Measurements from ENCODE around the gene CCDC187. TPM values are rescaled to one million over a fixed set of nuclear protein-coding genes. Genes with fewer than 3 reads are reported as not detected.

The CCDC187 gene
- total RNA-seq, 1 donor from 2014 or later = 0.07 TPM

DNA sequence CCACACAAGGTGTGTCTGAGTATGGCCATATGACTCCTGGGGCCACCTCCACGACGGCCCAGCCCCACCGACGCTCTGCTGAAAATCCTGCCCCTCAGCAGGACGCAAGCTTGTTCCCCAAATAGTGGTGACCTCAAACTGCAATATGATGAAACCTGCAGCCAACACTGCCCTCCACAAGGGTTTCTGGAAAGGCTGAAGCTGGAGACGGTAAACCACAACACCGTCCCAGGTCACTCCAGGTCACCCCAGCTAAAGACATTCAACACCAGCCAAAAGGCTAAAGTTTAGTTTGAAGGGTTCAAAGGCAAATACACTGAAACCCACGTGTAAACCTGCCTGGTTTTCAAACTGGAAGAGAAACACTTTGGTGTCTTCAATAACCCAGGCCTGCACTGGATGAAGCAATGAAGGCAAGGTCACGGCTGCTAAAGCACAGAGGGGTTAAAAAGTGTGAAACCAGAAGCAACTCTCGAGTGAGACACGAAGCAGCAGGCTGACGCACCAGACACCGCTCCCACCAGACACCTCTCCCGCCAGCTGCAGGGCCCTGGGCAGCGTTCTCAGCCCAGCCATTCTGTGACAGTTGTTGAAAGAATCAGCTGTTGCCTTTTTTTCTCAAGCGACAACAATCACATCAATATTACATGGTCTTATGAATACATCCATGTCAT lies 97.2 kb downstream of the CCDC187 start:
- peaks cover 6% of the 10 kb centered on the region for H3K36me3 Mint-ChIP-seq (ENCODE audit: low read depth)
- no peak for DNase-seq (ENCODE audit: low read depth, low spot score)
- H3K4me3 Mint-ChIP-seq = no peak overlapping the region
- TF ChIP-seq, protein P1, sequence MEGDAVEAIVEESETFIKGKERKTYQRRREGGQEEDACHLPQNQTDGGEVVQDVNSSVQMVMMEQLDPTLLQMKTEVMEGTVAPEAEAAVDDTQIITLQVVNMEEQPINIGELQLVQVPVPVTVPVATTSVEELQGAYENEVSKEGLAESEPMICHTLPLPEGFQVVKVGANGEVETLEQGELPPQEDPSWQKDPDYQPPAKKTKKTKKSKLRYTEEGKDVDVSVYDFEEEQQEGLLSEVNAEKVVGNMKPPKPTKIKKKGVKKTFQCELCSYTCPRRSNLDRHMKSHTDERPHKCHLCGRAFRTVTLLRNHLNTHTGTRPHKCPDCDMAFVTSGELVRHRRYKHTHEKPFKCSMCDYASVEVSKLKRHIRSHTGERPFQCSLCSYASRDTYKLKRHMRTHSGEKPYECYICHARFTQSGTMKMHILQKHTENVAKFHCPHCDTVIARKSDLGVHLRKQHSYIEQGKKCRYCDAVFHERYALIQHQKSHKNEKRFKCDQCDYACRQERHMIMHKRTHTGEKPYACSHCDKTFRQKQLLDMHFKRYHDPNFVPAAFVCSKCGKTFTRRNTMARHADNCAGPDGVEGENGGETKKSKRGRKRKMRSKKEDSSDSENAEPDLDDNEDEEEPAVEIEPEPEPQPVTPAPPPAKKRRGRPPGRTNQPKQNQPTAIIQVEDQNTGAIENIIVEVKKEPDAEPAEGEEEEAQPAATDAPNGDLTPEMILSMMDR (conservative IDR thresholded peaks at IDR 0.05) = no peak
- H3K27me3 Mint-ChIP-seq (ENCODE audit: low read depth) = peaks cover 51% of the 10 kb centered on the region
- H3K9me3 Mint-ChIP-seq = no peaks in the 10 kb centered on the region
- no peak overlapping the region for H3K27ac Mint-ChIP-seq (ENCODE audit: unreplicated experiment)
- H3K4me1 Mint-ChIP-seq = peaks cover 5% of the 10 kb centered on the region

DNA sequence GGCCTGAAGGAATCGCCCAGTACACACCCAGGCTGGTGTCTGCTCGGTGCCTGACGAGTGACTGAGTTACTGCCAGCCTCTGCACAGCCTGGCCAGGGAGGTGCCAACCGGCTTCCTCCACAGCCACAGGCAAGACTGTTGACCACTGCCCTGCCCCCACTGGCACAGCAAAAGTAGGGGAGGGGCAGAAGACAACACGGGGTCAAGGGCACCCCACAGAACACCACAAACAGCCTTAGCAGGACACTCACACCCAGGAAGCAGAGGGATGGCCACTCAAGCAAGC lies 98.2 kb downstream of the CCDC187 start:
- TF ChIP-seq, protein P1 (conservative IDR thresholded peaks at IDR 0.05) = no peak
- Mint-ChIP-seq H3K27me3 (ENCODE audit: low read depth) (peaks cover 61% of the 10 kb centered on the region), H3K9me3 (no peaks in the 10 kb centered on the region), H3K4me1 (peaks cover 5% of the 10 kb centered on the region), H3K36me3 (ENCODE audit: low read depth) (peaks cover 6% of the 10 kb centered on the region), H3K27ac (ENCODE audit: unreplicated experiment) (no peak overlapping the region), H3K4me3 (no peak overlapping the region)
- DNase-seq (ENCODE audit: low read depth, low spot score) = no peak

DNA sequence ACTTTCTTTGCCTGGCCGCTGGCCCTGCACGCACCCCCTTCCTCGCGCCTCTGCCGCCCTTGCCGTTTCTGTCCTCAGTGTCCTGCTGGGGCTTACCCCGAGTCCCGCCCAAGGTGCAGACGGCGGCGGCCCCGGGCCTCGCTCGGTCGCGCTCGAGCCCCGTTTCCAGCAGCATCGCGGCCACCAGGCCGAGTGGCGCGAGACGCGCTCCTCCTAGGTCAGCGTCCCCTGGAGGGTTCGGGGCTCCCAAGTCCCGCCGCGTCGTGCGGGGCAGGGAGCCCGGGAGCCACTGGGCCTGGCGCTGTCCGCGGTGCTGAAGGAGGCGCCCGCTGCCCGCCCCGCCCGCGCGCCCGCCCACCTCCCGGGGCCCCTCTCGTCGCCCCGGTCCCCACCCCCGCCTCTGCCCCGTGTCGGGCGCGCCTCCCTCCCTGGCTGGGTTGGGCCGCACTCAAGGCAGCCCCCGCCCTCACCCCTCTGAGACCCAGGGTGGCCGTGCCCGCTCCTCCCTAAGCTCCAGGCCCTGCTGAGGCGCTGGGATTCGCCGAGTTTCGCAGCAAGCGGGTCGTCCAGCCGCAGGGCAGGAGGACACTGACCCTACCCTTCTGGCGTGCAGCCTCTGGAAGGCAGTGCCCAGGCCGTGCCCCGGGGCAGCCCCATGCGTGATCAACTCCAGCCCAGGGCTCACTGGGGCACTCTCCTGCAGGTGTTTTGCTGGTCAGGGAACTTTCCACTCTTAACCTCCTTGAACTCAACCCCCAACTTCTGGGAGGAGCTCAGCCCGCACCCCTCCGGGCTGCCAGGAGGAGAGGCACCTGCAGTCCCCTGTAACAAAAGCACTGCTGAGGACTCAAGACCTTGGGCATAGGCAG lies 98.8 kb downstream of the CCDC187 start, which contains the start of gene LHX3:
Gene LHX3, minus strand, starts transcription at position 291 of the 869 bp plus-strand sequence. Its CDS starts 116 bp downstream, at position 175.
- no peak within 1 kb of the TSS for H3K27ac Mint-ChIP-seq (ENCODE audit: unreplicated experiment)
- H3K4me3 Mint-ChIP-seq = no peak within 1 kb of the TSS
- peaks cover 5% of the 10 kb centered on the region for H3K4me1 Mint-ChIP-seq
- peaks cover 67% of the 10 kb centered on the region for H3K27me3 Mint-ChIP-seq (ENCODE audit: low read depth)
- DNase-seq (ENCODE audit: low read depth, low spot score) = peak; percentile 47
- H3K36me3 Mint-ChIP-seq (ENCODE audit: low read depth) = peaks cover 6% of the 10 kb centered on the region
- H3K9me3 Mint-ChIP-seq = no peaks in the 10 kb centered on the region
- TF ChIP-seq, protein P1 (conservative IDR thresholded peaks at IDR 0.05) = no peak

DNA sequence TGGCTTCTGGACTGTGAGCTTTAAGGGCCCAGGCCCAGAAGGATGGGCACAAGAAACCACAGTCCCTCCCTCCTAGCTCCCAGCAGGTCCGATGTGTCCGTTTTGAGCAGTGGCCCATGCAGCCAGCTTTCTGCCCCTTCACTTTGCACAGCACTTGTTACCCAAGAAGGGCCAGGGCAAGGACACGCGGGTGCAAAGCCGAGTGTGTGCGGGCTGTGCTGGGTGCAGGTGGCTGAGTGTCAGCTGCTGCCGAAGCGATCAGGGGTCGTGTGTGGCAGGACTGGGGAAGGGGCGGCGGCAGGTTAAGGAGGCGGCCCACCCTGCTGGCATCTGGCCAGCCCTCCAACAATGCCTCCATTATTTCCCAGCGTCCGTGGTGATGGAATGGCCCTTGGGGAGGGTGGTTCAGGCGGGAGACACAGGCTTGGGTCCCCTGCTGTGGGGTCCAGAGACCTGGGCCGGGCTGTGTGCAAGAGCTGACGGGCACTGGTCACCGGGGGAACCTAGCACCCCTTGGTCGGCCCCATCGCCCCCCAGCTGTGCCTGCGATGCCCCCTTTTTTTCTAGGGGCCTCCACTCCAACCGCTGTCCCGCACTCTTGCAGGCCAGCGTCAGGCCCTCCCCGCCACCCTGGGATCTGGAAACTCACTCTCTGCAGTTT lies 99.6 kb downstream of the CCDC187 start:
- H3K27me3 Mint-ChIP-seq (ENCODE audit: low read depth) = peaks cover 72% of the 10 kb centered on the region
- H3K27ac Mint-ChIP-seq (ENCODE audit: unreplicated experiment) = no peak overlapping the region
- H3K4me3 Mint-ChIP-seq = no peak overlapping the region
- no peak for DNase-seq (ENCODE audit: low read depth, low spot score)
- peaks cover 5% of the 10 kb centered on the region for H3K4me1 Mint-ChIP-seq
- H3K9me3 Mint-ChIP-seq = no peaks in the 10 kb centered on the region
- TF ChIP-seq, protein P1 (conservative IDR thresholded peaks at IDR 0.05) = no peak
- peaks cover 6% of the 10 kb centered on the region for H3K36me3 Mint-ChIP-seq (ENCODE audit: low read depth)

DNA sequence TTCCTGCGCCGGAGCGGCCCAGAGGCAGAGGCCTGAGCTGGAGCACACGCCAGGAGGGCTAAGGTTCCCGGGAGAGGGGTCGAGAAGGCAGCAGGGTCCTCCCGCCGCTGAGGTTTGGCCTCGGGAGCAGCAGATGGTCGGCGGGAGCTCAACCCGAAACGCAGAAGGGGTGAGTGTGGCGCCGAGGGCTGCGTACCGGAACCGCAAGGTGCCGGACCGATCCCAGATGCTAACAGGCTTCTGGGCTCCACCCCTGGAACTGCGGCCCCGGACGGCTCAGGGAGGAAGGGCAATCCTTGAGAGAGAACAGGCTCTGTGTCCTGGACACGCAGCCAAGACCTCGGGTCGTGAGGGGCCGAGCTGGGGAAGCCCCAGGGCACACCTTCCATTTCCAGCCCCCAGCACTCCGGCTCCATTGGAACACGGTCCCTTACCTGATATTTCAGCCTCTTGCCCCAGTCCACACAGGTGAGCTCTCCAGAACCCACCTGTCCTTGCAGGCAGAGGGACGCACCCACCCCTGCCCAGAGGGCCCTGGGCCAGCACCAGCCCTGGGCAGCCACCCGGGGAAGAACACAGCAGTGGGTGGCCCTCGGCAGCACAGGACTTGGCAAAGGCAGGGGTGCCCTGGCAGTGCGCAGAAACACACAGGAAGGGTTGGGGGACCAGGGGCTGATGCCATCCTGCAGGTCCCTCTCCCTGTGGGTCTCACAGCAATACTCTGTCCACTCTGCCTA lies 100.3 kb downstream of the CCDC187 start:
- Mint-ChIP-seq H3K36me3 (ENCODE audit: low read depth) (peaks cover 6% of the 10 kb centered on the region), H3K27me3 (ENCODE audit: low read depth) (peaks cover 76% of the 10 kb centered on the region), H3K4me1 (peaks cover 5% of the 10 kb centered on the region), H3K27ac (ENCODE audit: unreplicated experiment) (no peak overlapping the region), H3K9me3 (no peaks in the 10 kb centered on the region), H3K4me3 (no peak overlapping the region)
- TF ChIP-seq, protein P1 (conservative IDR thresholded peaks at IDR 0.05) = no peak
- no peak for DNase-seq (ENCODE audit: low read depth, low spot score)

Measured in neural crest cell (in vitro differentiated cells).